Testis (tissue), 3 donors: ENCODE measurements around the gene GGCX. TPM values are rescaled to one million over a fixed set of nuclear protein-coding genes. Genes with fewer than 3 reads are reported as not detected.

ENCODE experiments used
- DNase-seq: peaks from one replicate; pipeline ENCODE4 v3.0.0-alpha.2; 2019
- H3K27ac ChIP-seq, 2 donors: fragments of 200-600 bp; sonication (generic); one replicate each; pipeline ENCODE4 v1.5.1; 2019
- H3K27me3 ChIP-seq: fragments of 200-600 bp; sonication (generic); one replicate; pipeline ENCODE4 v1.5.1; 2019
- H3K36me3 ChIP-seq: fragments of 200-600 bp; sonication (generic); one replicate; pipeline ENCODE4 v1.5.1; 2017; ENCODE audit warnings: low read depth; ENCODE audit errors: missing control alignments
- H3K4me1 ChIP-seq: fragments of 200-600 bp; sonication (generic); one replicate; pipeline ENCODE4 v1.5.1; 2019
- H3K4me3 ChIP-seq, 2 donors: fragments of 200-600 bp; sonication (generic); one replicate each; pipeline ENCODE4 v1.5.1; 2017 to 2019
- H3K9me3 ChIP-seq: fragments of 200-600 bp; sonication (generic); one replicate; pipeline ENCODE4 v1.5.1; 2017
- POLR2A ChIP-seq: fragments of 450-650 bp; IDR thresholded peaks from one replicate; pipeline ENCODE4 v1.6.1; 2017; ENCODE audit warnings: antibody characterized with exemption, mild to moderate bottlenecking, moderate library complexity
- WGBS, 2 donors: methylation state at CpG; one replicate each; pipeline ENCODE4 v1.1.5; 2018; 5-methylcytosine and 5-hydroxymethylcytosine counted together
- intact Hi-C: fragments of 100-400 bp; cut with DNase I; formaldehyde crosslinking; loops from one replicate; pipeline ENCODE4 v1.15.1; 2023; ENCODE audit warnings: low total_unique reads
- polyA plus RNA-seq: library from polyadenylated mRNA; stranded (reverse); fragments of 350-450 nt; fragmentation: Illumina TruSeq; extraction: RNeasy Lipid Tissue Mini Kit (QIAGEN cat#74804); gene quantifications from one replicate; pipeline ENCODE4 v1.2.3, GENCODE V29; 2014; ENCODE audit warnings: low read depth, low replicate concordance; ENCODE audit not compliant: insufficient read depth
- total RNA-seq, 2 donors: library from RNA; depleted of rRNA; stranded (reverse); fragments of >200 nt; gene quantifications; one replicate each; pipeline ENCODE4 v1.2.3, GENCODE V29; 2016
- TF ChIP-seq, protein P1 (sequence below), 3 experiments: fragments of 450-650 bp in 2 of 3; fragments of 200-600 bp in 1 of 3; sonication (generic) in 1 of 3; IDR thresholded peaks; one replicate each; pipeline ENCODE4 v1.5.1; 2016 to 2019; ENCODE audit warnings: antibody characterized with exemption in 3 of 3, mild to moderate bottlenecking in 2 of 3, moderate library complexity in 1 of 3

GGCX gene
- total and polyA plus RNA-seq, 3 donors from 2014 or later = 21.1 to 31.8 (median 26.8) TPM

DNA sequence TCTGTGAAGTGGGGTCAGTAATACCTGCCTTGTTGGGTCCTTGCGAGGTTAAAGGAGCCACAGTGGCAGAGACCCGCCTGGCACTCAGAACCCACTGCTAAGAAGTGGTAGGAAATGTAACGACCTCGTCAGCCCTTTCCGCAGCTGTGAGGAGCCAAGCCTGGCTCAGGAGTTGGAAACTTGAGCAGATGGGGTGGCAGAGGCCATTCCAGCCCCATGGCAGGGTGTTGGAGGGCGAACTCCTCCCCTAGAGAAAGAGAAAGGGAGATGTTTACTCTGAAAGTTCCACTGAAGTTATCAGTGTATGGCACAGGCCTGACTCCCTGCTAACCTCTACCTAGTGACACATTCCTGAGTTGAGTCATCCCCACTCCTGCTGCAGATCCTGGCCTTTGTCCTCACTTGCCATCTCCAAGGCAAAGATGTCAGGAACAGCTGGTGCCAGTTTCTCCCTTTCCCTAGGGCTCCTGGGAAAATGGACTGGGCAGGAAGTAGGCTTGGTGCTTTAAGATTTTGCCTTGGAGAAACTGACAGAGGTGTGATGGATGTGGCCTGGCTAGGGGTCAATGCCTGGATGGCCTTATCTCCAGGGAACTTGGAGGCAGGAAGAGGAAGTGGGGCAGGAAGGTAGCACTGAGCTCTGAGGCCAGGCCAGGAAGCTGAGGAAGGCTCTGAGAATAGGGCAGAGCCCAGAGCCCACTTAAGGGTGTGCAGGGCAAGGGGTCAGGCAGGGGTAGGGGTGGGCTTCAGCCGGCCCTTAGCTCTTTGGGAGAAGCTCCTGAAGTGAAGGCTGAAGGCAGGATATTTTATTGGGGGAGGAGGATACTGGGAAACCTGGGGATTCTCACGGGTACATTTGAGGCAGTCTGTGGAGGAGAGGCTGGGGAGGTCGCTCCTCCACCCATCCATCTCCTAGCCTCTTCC is 23.8 kb upstream of the GGCX start:
- Histone ChIP-seq H3K27ac (peak overlapping the region; percentile 4 to 86), H3K36me3 (no peaks in the 10 kb centered on the region), H3K9me3 (no peaks in the 10 kb centered on the region), H3K4me3 (peak overlapping the region; percentile 62 to 65), H3K27me3 (no peaks in the 10 kb centered on the region), H3K4me1 (peaks cover 42% of the 10 kb centered on the region)
- DNase-seq = no peak
- no peak for TF ChIP-seq POLR2A
- TF ChIP-seq, protein P1, sequence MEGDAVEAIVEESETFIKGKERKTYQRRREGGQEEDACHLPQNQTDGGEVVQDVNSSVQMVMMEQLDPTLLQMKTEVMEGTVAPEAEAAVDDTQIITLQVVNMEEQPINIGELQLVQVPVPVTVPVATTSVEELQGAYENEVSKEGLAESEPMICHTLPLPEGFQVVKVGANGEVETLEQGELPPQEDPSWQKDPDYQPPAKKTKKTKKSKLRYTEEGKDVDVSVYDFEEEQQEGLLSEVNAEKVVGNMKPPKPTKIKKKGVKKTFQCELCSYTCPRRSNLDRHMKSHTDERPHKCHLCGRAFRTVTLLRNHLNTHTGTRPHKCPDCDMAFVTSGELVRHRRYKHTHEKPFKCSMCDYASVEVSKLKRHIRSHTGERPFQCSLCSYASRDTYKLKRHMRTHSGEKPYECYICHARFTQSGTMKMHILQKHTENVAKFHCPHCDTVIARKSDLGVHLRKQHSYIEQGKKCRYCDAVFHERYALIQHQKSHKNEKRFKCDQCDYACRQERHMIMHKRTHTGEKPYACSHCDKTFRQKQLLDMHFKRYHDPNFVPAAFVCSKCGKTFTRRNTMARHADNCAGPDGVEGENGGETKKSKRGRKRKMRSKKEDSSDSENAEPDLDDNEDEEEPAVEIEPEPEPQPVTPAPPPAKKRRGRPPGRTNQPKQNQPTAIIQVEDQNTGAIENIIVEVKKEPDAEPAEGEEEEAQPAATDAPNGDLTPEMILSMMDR (IDR thresholded peaks at IDR 0.05) = no peak
- intact Hi-C loops = no loop called here
- 30 to 41% methylated on average over 7 to 9 of the region's 9 CpGs for WGBS, 2 donors

DNA sequence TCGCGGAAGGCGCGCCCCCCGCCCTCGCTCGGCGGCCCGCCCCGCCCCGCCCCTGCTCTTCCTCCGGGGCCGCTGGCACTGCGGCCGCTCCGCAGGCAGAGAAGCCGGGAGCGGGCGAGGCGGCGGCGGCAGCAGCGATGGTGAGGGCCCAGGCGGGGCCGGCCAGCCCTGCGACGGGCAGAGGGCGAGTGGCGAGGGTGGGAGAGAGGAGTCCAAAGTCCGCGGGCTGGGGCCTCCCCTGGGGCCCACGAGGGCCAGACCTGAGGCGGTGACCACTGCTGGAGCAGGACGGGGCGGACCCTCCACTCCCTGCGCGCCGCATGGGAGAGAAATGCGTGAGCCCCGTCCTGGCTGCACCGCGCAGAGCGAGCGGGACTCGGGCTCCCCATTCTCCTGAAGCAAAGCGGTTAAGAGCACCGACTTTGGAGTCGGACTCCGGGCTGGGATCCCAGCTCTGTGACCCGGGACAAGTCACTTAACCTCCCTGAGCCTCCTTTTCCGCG is 23.1 kb upstream of the GGCX start, which contains the start of gene VAMP5:
TSS of gene VAMP5 (plus strand) at position 78 of the 503 bp plus-strand sequence. CDS start at position 138, 60 bp downstream.
- DNase-seq = no peak
- TF ChIP-seq, protein P1 (IDR thresholded peaks at IDR 0.05) = no peak
- Histone ChIP-seq H3K4me1 (peaks cover 43% of the 10 kb centered on the region), H3K9me3 (no peaks in the 10 kb centered on the region), H3K36me3 (no peaks in the 10 kb centered on the region), H3K4me3 (peak within 1 kb of the TSS; percentile 62 to 65), H3K27me3 (no peaks in the 10 kb centered on the region), H3K27ac (peak within 1 kb of the TSS; percentile 4 to 86)
- intact Hi-C loops = no loop called here
- 1% methylated on average over 44 of the region's 52 CpGs; no CpG with 5 or more reads in 1 of the 2 donors for WGBS, 2 donors

- H3K36me3 ChIP-seq = no peaks in the 10 kb centered on the region
- TF ChIP-seq, protein P1 (IDR thresholded peaks at IDR 0.05) = no peak
- no peak for TF ChIP-seq POLR2A
- 32 to 45% methylated on average over 5 to 16 of the region's 16 CpGs for WGBS, 2 donors
- peaks cover 43% of the 10 kb centered on the region for H3K4me1 ChIP-seq
- peak overlapping the region; percentile 4 to 86 for H3K27ac ChIP-seq
- intact Hi-C loops = no loop called here
- DNase-seq = no peak
- no peaks in the 10 kb centered on the region for H3K27me3 ChIP-seq
- no peaks in the 10 kb centered on the region for H3K9me3 ChIP-seq
- peak overlapping the region; percentile 62 to 65 for H3K4me3 ChIP-seq
Observed at GRCh38 chr2:85583667-85584353, 22.5 kb upstream of the GGCX start.

DNA sequence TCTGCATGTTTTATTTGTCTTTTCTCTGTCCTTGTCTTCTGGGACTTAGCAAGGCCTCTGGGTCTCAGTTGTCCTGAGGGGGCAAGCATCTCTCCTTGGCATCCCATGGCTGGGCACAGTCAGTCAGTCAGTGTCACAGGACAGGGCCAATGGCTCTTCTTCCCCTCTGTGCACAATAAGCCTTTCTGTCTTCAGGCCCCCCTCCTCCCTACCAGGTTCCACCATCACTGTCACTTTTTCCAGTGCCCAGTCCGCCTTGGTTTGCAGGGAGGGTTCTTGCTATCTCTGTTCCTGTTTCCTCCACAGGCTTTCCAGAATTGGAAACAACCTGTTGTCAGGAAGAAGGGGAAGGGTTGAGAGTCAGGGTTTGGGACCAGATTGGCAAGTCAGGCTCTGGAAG is 21.2 kb upstream of the GGCX start:
- TF ChIP-seq POLR2A = no peak
- TF ChIP-seq, protein P1 (IDR thresholded peaks at IDR 0.05) = no peak
- Histone ChIP-seq H3K27ac (no peak overlapping the region), H3K36me3 (no peaks in the 10 kb centered on the region), H3K9me3 (no peaks in the 10 kb centered on the region), H3K4me3 (no peak overlapping the region), H3K27me3 (no peaks in the 10 kb centered on the region), H3K4me1 (peaks cover 44% of the 10 kb centered on the region)
- intact Hi-C loops = no loop called here
- DNase-seq = no peak
- WGBS, 2 donors = 66 to 77% methylated on average over 1 of the region's 1 CpG
